Stimulated activated CD4-positive, alpha-beta T cell treated with anti-CD3 and anti-CD28 coated beads, TNF-alpha, amount 100 ng/mL, for 48 hours (primary cell): ENCODE measurements around the gene GSTA5.
"Not testable (repeated sequence)": the region's sequence is repeated elsewhere in the genome, so short reads cannot be mapped to it uniquely, and the experiment has no call there.

Experiments used
- DNase-seq, 3 donors: peaks; one replicate each; pipeline ENCODE4 v3.0.0-alpha.2; 2020; ENCODE audit warnings: low read depth in 3 of 3

GSTA5 gene

DNA sequence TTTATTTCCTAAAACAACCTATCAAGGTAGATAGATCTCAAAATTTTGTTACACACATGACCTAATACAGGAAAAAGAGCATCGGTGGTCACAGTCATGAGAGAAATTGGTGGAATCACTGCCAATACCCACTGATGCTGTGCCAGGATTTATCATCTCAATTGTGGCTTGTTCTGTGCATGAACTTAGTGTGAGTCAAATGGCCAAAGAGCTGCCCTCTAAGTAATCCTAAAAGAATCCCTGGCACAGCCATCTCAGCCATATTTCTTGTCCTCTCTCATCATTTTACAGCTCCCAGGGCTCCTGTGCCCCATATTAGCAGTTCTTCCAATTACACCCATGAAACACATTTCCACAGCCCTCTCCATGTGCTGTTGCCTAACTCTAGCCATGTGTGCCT is 6.1 kb downstream of the GSTA5 start:
- no peak for DNase-seq

GRCh38 chr6:52830869-52831268 is 9.7 kb downstream of the GSTA5 start:
- DNase-seq = not testable (repeated sequence)

DNA sequence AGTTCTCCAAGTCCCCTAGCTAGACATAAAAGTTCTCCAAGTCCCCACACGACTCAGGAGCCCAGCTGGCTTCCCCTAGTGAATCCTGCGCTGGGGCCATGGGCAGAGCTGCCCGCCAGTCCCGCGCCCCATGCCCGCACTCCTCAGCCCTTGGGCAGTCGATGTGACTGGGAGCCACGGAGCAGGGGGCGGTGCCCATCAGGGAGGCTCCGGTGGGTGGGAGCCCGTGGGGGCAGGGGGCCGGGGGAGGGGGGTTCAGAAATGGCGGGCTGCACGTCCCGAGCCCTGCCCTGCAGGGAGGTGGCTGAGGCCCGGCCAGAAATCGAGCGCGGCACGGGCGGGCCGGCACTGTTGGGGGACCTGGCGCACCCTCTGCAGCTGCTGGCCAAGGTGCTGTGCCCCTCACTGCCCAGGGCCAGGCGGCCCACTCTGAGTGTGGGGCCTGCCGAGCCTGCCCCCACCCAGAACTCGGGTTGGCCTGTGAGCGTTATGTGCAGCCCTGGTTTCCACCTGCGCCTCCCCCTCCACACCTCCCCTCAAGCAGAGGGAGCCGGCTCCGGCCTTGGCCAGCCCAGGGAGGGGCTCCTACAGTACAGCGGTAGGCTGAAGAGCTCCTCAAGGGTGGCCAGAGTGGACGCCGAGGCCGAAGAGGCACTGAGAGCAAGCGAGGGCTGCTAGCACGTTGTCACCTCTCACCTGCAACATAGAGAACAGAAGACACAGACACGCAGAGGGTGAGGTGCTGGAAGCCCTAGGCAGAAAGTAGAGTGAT is 11.4 kb downstream of the GSTA5 start:
- DNase-seq = no peak

- DNase-seq = not testable (repeated sequence)
Measured at GRCh38 chr6:52828621-52829020, 12.0 kb downstream of the GSTA5 start.

- DNase-seq = not testable (repeated sequence)
Measured at GRCh38 chr6:52827073-52827783, 13.4 kb downstream of the GSTA5 start.

- DNase-seq = no peak
Measured at GRCh38 chr6:52826513-52826912, 14.1 kb downstream of the GSTA5 start.

DNA sequence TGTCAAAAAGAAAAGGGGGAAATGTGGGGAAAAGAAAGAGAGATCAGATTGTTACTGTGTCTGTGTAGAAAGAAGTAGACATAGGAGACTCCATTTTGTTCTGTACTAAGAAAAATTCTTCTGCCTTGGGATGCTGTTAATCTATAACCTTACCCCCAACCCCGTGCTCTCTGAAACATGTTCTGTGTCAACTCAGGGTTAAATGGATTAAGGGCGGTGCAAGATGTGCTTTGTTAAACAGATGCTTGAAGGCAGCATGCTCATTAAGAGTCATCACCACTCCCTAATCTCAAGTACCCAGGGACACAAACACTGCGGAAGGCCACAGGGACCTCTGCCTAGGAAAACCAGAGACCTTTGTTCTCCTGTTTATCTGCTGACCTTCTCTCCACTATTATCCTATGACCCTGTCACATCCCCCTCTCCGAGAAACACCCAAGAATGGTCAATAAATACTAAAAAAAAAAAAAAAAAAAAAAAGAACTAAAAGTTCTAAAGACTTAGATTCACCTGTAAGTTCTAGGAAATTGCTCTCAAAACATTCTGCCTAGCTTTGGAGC is 14.6 kb downstream of the GSTA5 start:
- DNase-seq = not testable (repeated sequence)

GRCh38 chr6:52825270-52825793 is 15.3 kb downstream of the GSTA5 start:
- DNase-seq = not testable (repeated sequence)

DNA sequence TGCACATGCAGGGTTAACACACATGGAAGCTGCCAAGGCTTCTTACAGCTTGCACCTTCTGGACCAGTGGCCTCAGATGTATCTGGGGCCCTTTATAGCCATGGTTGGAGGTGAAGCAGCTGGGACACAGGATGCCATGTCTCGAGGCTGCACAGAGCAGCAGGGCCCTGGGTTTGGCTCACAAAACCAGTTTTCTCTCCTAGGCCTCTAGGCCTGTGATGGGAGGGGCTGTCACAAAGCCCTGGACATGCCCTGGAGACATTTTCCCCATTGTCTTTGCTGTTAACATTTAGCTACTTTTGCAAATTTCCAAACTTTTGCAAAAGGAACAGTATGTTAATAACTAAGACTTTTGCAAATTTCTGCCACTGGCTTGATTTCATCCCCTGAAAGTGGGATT is 18.8 kb downstream of the GSTA5 start:
- no peak for DNase-seq

DNA sequence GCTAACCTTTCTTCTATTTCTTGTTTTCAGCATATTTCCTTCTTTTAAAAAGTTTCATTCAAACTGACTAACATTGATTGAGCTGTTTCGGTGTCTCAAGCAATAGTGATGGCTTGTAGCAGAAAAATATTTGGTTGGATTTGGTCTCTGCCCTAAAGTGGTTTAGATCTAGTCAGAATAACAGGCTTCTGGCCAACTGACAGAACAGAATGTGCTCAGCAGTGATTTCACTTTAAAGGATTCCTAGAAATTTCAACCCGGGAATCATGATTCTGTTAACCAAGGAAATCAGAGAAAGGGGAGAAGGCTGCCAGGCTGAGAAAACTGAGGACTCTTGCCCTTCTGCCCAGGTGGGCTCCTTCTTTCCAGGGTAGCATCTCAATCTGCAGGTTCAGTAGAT is 20.4 kb downstream of the GSTA5 start:
- no peak for DNase-seq

- DNase-seq = peak; percentile 6 to 29 (median 15)
Measured at GRCh38 chr6:52815167-52816092, 25.2 kb downstream of the GSTA5 start.

GRCh38 chr6:52814545-52814944 is 26.1 kb downstream of the GSTA5 start:
- not testable (repeated sequence) for DNase-seq

GRCh38 chr6:52809777-52810176 is 30.8 kb downstream of the GSTA5 start:
- DNase-seq = not testable (repeated sequence)

DNA sequence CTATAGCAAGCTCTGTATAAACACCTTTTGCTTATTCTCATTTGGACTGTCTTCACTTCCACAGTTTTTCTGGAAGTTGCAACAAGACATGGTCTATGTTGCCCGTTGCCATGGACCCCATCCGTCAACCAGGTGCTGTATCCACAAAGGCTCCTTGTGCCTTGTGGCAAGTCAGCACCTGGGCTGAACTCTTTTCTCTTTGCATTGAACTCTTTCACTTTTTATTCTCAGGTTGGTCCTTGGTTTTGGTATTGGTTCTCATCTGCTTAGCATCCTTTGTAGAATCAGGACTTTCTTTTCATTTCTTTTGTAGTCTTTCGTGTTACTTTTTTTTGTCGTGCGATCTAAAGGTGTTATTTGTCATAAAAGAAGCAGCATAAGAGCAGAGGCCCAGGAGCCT is 32.0 kb downstream of the GSTA5 start:
- no peak for DNase-seq

DNA sequence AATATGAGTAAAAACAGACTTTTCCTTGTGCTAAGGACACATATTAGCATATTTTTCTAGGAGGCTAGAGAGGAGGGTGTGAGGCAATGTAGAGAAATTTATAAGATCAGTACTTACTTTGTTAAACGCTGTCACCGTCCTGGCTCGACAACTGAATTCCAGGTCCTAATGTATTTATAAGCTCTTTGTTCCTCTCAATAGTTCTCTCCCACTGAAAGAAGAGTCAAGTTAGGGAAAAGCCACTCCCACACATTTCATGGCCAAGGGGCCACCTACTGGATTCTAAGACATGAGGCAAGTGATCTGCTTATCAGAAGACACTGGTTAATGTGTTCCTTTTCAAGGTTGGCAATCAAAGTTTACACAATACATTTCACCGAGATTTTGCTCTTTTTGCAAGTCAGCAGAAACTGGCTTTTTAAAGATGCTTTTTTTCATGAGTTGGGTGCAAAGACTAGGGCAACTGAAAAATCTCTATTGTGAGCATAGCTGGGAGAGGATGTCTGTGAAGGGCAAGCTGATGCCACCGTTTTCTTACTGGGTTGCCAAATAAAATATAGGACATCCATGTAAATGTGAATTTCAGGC is 36.9 kb downstream of the GSTA5 start, which contains the start of gene GSTA1:
TSS of gene GSTA1 (minus strand) at position 149 of the 588 bp plus-strand sequence. CDS start 4,549 bp downstream, outside the sequence.
- not testable (repeated sequence) for DNase-seq

DNA sequence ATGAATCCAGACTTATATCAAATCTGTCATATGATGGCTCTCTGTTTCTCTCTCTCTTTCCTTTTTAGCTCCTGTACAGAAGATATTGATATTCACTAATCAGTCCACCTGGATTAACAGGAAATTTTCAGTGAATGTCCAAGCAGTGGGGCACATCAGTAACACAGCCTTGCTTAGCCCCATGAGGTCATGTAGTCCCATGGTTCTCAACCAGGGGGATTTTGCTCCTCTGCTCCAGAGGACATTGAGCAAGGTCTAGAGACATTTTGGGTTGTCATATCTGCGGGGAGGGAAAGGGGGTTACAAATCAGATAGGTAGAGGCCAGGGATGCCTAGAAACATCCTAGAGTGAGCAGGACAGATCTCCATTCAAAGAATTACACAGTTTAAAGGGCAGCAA is 37.8 kb downstream of the GSTA5 start:
- DNase-seq = no peak

DNA sequence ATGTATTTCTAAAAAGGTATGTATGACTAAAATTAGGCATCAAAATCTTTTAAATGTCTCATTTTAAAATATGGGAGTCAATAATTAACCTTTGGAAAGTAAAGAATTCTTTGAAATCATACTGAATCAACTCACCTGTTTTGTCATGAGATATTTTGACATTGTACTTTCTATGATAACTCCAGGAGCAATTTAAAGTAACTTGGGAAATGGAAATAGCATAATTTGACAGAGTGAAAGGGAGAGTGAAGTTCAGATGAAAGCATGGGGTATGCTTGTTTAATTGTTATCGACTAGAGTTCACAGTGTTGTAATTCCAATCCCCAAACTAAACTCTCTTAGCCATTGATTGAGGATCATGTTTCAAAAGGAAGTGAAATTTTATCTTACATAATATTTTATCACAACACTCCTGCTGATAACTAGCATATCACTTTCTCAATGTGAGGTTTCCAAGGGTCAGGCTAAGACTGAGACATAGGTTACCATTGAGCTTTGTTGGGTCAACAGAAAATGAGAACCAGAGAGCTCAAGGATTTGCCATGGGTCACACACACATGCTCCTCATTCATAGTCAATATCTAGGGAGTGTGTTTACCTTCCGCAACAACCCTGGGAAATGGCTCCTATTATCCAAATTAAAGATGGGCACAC is 39.3 kb downstream of the GSTA5 start:
- no peak for DNase-seq

GRCh38 chr6:52799272-52799671 is 41.3 kb downstream of the GSTA5 start:
- DNase-seq = not testable (repeated sequence)

DNA sequence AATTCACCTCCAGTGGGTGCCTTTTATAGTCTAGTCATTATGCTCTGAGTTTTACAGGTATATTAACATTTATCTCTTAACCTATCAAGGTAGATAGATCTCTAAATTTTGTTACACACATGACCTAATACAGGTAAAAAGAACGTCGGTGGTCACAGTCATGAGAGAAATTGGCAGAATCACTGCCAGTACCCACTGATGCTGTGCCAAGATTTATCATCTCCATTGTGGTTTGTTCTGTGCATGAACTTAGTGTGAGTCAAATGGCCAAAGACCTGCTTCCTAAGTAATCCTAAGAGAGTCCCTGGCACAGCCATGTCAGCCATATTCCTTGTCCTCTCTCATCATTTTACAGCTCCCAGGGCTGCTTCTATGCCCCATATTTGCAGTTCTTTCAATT is 46.2 kb downstream of the GSTA5 start:
- DNase-seq = not testable (repeated sequence)

DNA sequence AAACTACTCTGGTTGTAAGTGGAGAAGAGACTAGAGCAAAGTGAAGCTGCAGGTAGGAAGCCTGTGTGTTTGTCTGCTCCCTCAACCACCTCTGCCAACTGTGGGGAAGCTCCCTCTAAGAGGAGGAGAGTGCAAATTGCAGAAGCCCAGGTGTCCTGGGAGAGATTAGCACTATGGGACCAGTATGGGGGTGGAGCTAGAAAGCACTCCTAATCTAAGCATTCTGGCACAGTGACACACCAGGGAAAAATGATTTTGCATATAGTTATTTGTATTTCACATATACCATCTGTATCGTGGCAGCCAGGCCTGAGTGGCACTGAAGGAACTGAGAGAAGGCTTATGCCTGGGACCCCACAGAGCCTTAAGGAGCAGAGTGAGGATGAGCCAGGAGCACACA is 49.8 kb downstream of the GSTA5 start:
- no peak for DNase-seq
